GM21619 (cell line): Measurements from ENCODE around the gene KDM1B.
"Not testable (repeated sequence)": the region's sequence is repeated elsewhere in the genome, so short reads cannot be mapped to it uniquely, and the experiment has no call there.

Source experiments
- ATAC-seq: cut with Tn5 transposase; IDR thresholded peaks from one replicate; pipeline ENCODE4 v1.9.1; 2021; ENCODE audit not compliant: unreplicated experiment

KDM1B gene

GRCh38 chr6:18148304-18149025 lies 6.8 kb upstream of the KDM1B start:
- ATAC-seq: no peak

- not testable (repeated sequence) for ATAC-seq
Measured at GRCh38 chr6:18151391-18151790, 3.8 kb upstream of the KDM1B start.

DNA sequence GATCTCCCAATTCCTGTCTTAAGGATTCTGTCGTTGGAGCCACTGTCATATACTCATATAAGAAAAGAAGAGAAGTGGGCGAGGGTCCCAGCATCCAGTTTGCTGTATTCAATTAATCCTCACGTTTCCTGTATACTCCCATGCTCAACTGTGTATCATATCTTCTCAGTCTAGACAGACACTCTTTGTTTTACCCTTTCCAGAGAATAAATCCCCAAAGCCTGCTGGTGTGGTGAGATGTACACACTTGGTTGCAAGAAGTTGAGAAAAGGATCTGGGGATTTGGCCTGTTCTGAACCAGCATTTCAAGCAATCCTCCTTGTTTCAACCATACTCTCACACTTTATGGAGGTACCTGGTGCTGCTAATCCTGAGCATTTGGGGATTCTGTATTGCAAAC lies 3.4 kb upstream of the KDM1B start:
- ATAC-seq: no peak

DNA sequence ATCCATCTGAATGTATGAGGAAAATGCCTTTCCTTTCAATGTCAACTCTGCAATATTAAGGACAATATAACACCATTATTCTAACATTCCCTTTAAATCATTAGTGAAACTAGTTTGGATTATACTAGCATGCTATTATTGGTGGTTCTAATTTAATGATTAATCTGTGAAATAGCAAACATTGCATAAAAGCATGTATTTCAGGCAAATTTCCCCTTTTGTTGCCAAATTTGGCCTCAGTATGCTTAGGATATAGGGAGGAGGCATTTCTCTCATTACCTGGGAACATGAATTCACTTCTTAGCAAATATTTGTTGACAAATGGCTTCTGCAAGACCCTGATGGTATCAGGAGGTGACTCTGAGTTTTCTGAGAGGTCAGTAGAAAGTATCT lies 1.9 kb upstream of the KDM1B start:
- ATAC-seq: no peak

DNA sequence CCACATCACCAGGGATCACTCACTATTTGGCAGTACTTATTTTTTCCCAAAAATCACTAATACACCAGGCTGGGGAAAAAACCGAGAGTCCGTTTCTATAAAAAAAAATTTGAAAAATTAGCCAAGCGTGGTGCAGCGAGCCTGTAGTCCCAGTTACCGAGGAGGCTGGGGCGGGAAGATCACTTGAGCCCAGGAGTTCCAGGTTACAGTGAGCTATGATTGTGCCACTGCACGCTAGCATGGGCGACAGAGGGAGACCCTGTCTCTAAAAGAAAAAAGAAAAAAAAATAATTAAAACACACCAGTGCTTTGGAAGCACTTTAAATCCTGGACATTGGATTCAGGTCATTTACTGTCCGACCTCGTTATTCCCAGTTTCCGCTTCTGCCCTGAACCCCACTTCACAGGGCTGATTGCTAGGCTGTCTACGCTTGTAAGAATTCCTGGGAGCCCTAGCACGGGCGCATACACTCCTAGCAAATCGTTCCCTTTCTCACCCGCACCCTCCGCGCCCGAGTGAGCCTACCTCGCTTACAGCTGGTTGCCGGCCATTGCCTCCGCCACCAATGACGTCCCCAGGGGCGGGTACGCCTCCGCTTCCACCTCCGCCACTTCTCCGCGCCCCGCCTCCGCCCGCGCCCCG lies 594 bp upstream of the KDM1B start, which contains the start of gene TPMT:
Gene TPMT, minus strand, starts transcription at position 571 of the 643 bp plus-strand sequence. CDS start 5,950 bp downstream, outside the sequence.
- peak; percentile 54 for ATAC-seq

DNA sequence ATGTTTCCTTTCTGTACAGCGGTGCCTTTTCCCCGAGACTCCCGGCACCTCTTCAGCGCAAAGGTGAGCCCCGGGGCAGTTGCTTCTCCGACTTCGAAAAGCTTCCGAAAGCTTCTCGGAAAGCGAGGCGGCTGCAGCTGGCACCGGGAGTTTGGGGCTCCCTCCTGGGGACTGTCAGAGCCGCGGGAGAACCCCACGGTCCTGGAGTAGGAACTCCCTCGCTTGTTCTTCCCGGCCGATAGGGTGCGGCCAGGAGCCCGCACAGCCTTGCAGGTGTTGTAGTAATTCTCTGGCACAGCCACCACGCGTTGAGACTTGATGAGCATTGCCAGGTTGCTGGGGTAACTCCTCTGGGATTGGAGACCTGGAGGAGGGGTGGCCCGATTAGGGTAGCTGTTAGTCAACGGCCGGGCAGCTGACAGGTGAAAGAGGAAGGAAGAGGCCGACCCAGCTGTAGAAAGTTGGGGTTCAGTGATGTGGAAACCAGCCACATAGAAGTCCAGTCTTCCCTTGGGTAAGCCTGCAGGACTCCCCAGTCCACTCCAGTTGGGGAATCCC lies 721 bp downstream of the KDM1B start:
- ATAC-seq: peak; percentile 38

- no peak for ATAC-seq
Measured at GRCh38 chr6:18160911-18161310, 5.7 kb downstream of the KDM1B start.

DNA sequence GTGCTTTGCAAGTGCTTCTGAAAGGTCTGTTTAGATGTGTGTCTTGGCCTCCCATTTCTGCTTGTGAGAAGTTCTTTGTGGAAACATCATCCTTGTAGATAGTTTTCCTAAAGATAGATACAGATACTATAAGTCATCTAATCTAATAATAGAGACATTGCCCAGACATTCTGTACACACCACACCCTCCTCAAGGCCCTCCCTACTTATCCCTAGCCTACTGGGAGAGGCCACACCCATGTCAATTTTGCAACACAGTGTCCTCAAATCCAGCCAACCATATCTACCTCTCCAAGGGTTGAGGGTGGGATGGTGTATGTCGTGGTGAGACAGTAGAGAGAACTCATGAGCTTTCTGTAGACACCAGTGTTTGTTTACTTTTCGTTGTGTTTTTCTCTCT lies 6.2 kb downstream of the KDM1B start:
- ATAC-seq: no peak

- ATAC-seq: no peak
Measured at GRCh38 chr6:18162401-18162800, 7.2 kb downstream of the KDM1B start.

GRCh38 chr6:18165751-18166150 lies 10.5 kb downstream of the KDM1B start:
- ATAC-seq: no peak

DNA sequence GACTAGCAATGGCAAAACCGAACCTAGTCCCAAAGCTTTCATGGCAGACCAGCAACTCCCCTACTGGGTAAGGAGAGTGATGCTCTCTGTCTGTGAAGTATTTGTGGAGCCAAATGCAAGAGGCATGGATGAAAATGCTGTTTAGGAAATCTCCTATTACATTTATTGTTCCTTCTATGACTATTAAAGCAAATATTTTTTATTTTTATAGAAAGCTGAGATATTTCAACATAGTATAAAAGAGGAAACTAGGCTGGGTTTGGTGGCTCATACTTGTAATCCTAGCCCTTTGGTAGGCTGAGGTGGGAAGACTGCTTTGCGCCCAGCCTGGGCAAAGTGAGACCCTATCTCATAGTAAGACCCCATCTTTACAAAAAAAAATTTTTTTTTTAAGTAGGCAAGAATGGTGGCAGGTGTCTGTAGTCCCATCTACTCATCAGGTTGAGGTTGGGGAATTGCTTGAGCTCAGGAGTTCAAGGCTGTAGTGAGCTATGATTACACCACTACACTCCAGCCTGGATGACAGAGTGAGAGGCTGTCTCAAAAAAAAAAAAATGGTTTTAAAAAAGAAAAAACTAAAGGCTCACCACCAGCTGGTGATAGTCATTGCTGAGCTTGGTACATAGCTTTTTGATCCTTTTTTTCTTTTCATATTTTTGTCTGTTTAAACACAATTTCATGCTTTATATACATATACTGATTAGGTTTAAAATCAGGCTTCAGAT lies 11.3 kb downstream of the KDM1B start:
- ATAC-seq: no peak

GRCh38 chr6:18168264-18168663 lies 13.0 kb downstream of the KDM1B start:
- ATAC-seq: no peak

DNA sequence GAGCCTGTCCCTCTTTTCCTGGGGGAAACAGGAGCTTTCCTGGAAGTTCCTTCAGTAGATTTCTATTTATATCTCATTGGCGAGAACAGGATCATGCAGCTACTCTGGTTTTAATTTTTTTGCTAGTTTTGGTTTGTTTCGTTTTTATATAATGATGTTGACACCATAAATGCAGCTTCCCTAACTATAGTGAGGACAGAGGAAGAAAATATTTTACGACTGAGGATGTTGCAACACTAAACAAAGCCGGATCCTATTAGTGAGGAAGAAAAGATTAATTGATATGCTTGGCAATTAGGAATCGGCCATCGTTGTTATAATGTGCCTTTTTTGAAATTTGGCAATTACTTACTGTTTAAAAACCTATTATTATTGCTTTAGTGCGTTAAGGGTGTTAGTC lies 16.6 kb downstream of the KDM1B start:
- no peak for ATAC-seq

DNA sequence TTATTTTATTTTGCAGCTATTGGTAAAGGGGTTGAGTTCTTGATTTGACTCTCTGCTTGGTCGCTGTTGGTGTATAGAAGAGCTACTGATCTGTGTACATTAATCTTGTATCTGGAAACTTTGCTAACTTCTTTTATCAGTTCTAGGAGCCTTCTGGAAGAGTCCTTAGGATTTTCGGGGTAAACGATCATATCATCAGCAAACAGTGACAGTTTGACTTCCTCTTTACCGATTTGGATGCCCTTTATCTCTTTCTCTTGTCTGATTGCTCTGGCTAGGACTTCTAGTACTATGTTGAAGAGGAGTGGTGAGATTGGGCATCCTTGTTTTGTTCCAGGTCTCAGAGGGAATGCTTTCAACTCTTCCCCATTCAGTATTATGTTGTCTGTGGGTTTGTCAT lies 21.0 kb downstream of the KDM1B start:
- not testable (repeated sequence) for ATAC-seq

- ATAC-seq: no peak
Measured at GRCh38 chr6:18177286-18177965, 22.2 kb downstream of the KDM1B start.

DNA sequence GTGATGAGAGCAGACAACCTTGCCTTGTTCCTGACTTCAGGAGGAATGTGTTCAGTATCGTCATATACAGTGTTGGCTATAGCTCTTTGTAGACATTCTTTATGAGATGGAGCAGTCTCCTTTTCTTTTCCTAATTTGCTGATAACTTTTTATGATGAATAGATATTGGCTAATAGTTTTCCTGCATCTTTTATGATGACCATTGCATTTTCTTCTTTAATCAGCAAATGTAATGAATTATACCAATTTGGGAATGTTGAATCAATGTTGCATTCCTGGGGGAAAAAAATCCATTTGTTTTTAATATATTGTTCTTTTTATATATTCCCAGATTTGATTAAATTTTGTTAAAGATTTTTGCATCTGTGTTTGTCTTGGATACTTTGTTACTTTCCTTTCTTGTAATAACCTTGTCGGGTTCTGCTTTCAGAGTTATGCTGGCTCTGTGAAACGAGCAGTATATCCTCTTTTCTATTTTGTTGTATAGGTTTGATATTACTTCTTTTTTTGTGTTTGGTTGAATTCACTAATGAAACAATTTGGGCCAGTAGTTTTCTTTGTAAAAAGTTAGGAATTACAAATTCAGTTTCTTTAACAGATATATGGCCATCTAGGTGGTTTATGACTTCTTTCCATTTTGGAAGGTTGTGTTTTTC lies 23.9 kb downstream of the KDM1B start:
- no peak for ATAC-seq

DNA sequence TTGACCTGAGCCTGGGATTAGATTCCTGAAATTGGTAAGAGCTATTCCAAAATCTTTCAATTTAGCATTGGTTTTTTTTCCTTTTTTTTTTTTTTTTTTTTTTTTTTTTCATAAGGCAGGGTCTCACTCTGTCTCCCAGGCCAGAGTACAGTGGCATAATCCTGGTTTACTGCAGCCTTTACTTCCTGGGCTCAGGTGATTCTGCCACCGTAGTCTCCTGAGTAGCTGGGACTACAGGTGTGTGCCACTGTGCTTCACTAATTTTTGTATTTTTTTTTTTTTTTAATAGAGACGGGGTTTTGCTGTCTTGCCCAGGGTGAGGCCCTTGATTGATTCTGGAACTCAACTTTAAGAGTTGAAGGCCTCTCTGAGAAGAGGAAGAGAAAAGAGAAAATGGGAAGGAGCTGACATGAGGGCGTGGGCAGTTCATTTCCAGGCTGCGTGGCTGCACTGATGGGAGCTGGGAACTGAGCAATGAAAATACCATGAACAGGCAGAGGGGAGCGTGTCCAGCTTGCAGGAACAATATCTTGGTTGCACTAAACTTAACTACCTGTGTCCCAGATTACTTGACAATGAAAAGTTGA lies 24.6 kb downstream of the KDM1B start:
- no peak for ATAC-seq

- no peak for ATAC-seq
Measured at GRCh38 chr6:18182568-18182967, 27.3 kb downstream of the KDM1B start.

GRCh38 chr6:18183766-18184165 lies 28.5 kb downstream of the KDM1B start:
- ATAC-seq: no peak

DNA sequence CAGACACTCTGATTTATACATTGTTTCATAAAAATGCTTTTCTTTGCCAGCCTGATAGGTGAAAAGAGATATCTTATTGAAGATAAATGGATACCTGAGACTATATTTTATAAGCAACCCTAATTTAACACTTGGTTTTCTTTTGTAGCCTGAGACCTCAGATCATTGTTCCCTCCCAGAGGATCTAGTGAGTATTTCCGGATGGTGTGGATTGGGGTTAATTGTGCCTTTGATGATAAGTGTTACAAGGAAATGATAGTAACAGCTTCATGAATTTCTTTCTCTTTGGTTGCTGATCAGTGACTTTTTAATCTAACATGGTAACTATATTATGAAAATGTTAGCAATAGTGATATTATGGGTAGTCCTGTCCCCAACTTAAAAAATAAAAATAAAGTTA lies 30.4 kb downstream of the KDM1B start:
- ATAC-seq: no peak
